ENCODE results near the gene RTL10.
"Not testable (repeated sequence)": the region's sequence is repeated elsewhere in the genome, so short reads cannot be mapped to it uniquely, and the experiment has no call there.

Gene RTL10

DNA sequence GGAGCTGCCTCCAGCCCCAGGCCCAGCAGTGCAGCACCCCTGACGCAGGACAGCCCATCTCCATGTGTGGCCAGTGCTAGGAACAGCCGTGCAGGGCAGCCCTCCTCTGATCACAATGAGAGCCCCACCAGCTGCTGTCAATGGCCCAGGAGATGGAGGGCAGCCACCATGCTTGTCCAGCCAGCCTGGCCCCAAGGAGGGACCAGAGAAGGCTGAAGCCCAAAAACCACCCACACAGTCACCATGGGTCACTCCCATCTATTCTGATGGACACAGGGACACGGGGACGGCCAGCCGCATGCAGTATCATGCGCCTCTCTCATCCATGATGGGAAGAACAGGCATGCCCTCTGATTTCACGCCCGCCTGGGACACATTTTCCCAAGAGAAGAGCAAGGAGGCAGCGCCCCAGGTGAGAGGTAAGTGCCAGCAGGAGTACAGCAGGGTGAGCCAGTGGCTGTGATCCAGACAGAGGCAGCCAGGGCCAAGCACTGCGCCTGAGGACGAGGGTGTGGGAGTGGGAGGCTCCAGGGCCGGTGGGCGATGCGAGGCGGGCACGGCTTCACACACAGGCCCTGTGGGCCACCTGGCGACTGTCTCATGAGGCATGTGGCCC is 33.6 kb upstream of the RTL10 start:
- Histone ChIP-seq H3K4me3 (ENCODE audit: low read depth, low read length) (no peak overlapping the region), H3K36me3 (ENCODE audit: control insufficient read depth, insufficient read depth, low read length) (no peaks in the 10 kb centered on the region), H3K4me1 (ENCODE audit: control insufficient read depth, insufficient read depth, low read length) (peaks cover 25% of the 10 kb centered on the region), H3K9ac (ENCODE audit: low read depth, low read length) (no peak overlapping the region), H3K9me3 (ENCODE audit: control insufficient read depth, insufficient read depth, low read length) (no peaks in the 10 kb centered on the region), H3K27me3 (ENCODE audit: control insufficient read depth, insufficient read depth, low read length) (no peaks in the 10 kb centered on the region; the same call in 1 of the 2 replicates), H3K27ac (ENCODE audit: low read depth, low read length) (no peak overlapping the region)

DNA sequence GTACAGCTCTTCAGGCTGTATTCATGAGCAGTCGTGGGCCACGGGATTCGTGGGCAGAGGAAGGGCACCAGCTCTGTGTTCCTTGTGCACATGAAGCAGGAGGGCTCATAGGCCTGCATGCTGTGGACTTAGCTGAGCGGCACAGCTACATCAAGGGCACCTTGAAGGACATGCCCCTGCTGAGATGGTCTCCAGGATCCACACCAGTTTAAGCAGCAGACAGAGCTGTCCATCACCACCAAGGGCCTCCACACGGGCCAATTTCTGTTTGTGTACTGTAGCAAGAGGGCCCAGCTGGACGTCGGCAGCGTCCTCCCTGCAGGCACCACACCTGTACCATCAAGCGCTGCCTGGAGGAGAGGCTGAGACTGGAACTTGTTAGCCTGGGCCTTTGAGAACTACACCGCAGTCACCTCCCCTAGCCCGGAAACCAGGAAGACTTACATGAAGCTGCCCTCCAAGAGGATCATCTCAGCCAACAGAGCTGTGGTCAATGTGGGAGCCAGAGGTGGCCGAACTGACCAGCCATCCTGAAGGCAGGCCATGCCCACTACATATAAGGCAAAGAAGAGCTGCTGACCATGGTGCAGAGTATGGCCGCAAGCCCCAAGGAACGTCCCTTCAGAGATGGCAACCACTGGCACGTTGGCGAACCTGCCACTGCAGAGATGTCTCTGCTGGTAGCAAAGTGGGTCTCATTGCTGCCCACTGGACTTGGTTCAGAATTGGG is 32.7 kb upstream of the RTL10 start:
- Histone ChIP-seq H3K27ac (ENCODE audit: low read depth, low read length) (no peak overlapping the region), H3K9ac (ENCODE audit: low read depth, low read length) (no peak overlapping the region), H3K27me3 (ENCODE audit: control insufficient read depth, insufficient read depth, low read length) (no peaks in the 10 kb centered on the region; the same call in 1 of the 2 replicates), H3K4me3 (ENCODE audit: low read depth, low read length) (no peak overlapping the region), H3K36me3 (ENCODE audit: control insufficient read depth, insufficient read depth, low read length) (no peaks in the 10 kb centered on the region), H3K4me1 (ENCODE audit: control insufficient read depth, insufficient read depth, low read length) (peaks cover 23% of the 10 kb centered on the region), H3K9me3 (ENCODE audit: control insufficient read depth, insufficient read depth, low read length) (no peaks in the 10 kb centered on the region)

DNA sequence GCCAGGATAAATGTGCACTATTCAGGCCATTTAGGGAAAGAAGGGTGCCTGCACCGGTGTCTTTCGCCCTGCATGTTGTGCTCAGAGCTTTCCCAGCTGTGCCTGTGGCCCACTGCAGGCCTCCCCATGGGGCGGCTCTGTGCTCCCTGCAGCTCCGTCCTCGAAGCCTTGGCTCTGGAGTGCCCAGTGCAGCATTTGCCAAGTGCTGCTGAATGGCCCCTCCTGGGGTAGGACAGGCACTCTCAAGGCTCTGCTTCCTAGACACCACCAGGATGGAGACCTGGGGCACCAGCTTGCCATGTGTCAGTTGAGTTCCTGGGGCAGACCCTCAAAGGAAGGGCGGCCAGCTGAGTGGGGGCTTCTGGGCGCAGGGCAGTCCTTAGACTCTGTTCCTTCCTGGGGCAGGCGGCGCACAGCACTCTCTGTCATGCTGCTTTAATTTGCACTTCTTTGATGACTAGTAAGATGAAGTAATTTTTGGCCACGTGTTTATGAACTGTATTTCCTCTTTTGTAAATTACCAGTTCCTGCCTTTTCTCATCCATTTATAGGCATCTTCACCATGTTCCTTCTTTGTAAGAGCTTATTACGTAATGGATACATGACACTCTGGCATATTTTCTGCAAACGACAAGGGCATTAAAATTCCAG is 32.1 kb upstream of the RTL10 start:
- Histone ChIP-seq H3K4me3 (ENCODE audit: low read depth, low read length) (no peak overlapping the region), H3K36me3 (ENCODE audit: control insufficient read depth, insufficient read depth, low read length) (no peaks in the 10 kb centered on the region), H3K27me3 (ENCODE audit: control insufficient read depth, insufficient read depth, low read length) (no peaks in the 10 kb centered on the region), H3K9ac (ENCODE audit: low read depth, low read length) (no peak overlapping the region), H3K27ac (ENCODE audit: low read depth, low read length) (no peak overlapping the region), H3K9me3 (ENCODE audit: control insufficient read depth, insufficient read depth, low read length) (no peaks in the 10 kb centered on the region), H3K4me1 (ENCODE audit: control insufficient read depth, insufficient read depth, low read length) (peaks cover 23% of the 10 kb centered on the region)

DNA sequence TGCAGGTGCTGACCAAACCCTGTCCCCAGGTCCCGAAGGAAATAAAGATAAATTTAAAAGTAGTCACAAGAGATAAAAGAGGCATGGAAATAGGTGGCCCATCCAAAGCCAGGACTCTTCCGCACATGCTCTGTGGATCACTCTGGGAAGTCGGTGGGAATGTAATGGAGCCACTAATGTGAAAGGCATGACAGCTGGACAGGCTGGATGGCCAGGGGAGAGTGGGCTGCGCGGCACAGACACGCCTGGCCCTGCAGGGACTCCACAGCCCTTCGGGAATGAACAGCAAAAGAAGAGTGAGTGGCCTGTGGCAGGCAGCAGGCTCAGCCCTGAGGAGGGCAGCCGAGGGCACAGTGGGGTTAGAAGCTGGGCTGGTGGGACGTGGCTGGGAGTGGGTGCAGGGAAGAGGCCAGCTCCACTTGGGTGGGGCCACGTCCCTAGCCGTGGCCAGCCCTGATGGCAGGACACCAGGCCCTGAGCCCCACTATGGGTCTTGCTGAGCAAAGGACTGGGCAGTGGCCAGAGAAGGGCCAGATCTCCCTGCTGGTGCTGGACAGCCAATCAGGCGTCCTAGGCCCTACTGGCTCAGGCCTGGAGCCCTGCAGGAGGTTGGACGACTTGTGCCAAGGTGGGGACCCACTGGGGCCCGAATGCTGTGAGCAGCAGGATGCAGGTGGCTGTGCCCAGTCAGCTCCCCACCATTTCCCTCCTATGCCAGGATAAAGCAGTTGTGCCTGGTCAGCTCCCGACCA is 31.3 kb upstream of the RTL10 start:
- no peak overlapping the region for H3K4me3 ChIP-seq (ENCODE audit: low read depth, low read length)
- H3K4me1 ChIP-seq (ENCODE audit: control insufficient read depth, insufficient read depth, low read length) = peaks cover 21% of the 10 kb centered on the region
- H3K9me3 ChIP-seq (ENCODE audit: control insufficient read depth, insufficient read depth, low read length) = no peaks in the 10 kb centered on the region
- H3K27me3 ChIP-seq (ENCODE audit: control insufficient read depth, insufficient read depth, low read length) = no peaks in the 10 kb centered on the region
- no peak overlapping the region for H3K27ac ChIP-seq (ENCODE audit: low read depth, low read length)
- H3K36me3 ChIP-seq (ENCODE audit: control insufficient read depth, insufficient read depth, low read length) = no peaks in the 10 kb centered on the region
- no peak overlapping the region for H3K9ac ChIP-seq (ENCODE audit: low read depth, low read length)

DNA sequence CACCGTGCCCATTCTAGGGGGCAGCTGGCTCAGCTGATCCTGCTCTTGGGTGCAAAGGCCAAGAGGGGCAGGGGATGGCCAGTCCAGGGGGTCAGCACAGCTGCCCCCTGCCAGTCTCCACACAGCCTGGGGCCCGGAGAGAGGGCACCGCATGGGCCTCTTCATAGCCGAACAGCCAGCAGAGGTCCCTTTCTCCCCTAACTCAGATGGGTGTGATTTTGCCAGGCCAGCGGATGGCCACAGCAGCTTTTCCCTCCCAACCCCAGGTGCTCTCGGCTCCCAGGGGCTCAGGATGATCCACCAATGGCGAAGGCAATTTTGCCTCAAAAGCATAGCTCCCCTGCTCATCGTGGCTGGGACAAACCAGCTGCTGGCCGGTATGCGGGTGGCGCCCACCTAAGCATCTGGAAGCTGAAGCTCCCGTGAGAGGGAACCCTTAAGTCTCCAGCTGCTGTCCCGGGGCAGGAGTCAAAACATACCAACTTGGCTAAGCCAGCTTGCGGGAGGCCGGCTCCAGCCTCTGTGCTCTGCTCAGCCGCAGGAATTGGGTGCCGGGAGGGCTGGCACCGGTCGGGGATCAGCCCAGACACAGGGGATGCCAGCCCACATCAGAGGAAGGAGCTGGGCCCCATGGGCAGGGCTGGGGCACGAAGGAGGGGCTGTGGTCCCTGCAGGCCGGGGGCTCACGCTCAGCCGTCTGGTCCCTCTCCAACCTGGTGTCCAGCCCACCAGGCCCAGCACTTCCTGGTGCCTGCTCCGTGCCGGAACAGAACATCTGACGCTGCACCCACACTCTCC is 30.5 kb upstream of the RTL10 start:
- Histone ChIP-seq H3K9me3 (ENCODE audit: control insufficient read depth, insufficient read depth, low read length) (no peaks in the 10 kb centered on the region), H3K9ac (ENCODE audit: low read depth, low read length) (no peak overlapping the region), H3K4me1 (ENCODE audit: control insufficient read depth, insufficient read depth, low read length) (peaks cover 27% of the 10 kb centered on the region), H3K27me3 (ENCODE audit: control insufficient read depth, insufficient read depth, low read length) (no peaks in the 10 kb centered on the region), H3K27ac (ENCODE audit: low read depth, low read length) (no peak overlapping the region), H3K36me3 (ENCODE audit: control insufficient read depth, insufficient read depth, low read length) (no peaks in the 10 kb centered on the region), H3K4me3 (ENCODE audit: low read depth, low read length) (no peak overlapping the region)

DNA sequence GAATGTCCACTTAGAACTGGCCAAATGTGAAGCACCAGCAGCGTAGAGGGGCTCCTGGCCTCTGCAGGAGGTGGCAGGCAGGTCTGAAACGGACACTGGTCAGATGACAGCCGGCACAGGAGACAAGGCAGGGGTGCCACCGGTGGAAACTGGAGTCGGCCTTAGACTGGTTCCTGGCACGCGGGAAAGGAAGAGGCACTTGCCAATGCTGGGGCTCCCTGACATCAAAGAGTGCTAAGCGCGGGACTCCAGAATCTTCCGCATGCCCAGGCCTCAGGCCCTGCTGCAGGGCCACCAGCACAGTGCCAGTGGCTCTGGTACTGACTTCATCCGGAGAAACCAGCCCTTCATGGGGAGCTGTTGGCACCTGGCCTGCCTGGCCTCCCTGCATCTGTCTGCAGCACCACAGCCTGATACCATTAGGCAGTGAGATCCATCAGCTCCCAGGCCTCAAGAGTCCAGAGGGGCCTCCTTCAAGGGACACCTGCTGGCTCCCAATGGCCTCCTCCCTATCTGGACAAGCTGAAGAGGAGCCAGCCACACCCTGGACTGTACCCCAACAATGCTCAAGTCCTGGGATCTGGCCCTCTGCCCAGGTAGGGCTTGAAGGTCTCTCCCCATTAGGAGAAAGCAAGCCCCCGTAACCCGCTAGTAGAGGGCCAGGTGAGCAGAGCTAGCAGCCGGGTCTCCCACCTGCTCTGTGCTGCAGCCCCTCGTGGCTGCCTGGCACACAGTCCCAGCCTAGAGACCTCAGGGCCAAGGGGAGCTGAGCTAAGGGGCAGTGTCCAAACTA is 29.7 kb upstream of the RTL10 start:
- Histone ChIP-seq H3K9ac (ENCODE audit: low read depth, low read length) (no peak overlapping the region), H3K9me3 (ENCODE audit: control insufficient read depth, insufficient read depth, low read length) (no peaks in the 10 kb centered on the region), H3K27me3 (ENCODE audit: control insufficient read depth, insufficient read depth, low read length) (no peaks in the 10 kb centered on the region), H3K36me3 (ENCODE audit: control insufficient read depth, insufficient read depth, low read length) (no peaks in the 10 kb centered on the region), H3K4me1 (ENCODE audit: control insufficient read depth, insufficient read depth, low read length) (peaks cover 26% of the 10 kb centered on the region), H3K4me3 (ENCODE audit: low read depth, low read length) (no peak overlapping the region), H3K27ac (ENCODE audit: low read depth, low read length) (no peak overlapping the region)

DNA sequence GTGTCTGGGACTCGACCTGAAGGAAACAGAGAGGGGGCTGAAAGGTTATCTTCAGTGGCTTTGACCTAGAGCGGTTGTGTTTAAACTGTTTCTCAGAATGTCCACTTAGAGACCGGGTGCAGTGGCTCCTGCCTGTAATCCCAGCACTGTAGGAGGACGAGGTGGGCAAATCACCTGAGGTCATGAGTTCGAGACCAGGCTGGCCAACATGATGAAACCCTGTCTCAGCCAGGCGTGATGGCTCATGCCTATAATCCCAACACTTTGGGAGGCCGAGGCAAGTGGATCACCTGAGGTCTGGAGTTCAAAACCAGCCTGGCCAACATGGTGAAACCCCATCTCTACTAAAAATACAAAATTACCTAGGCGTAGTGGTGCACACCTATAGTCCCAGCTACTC is 28.8 kb upstream of the RTL10 start:
- H3K27ac ChIP-seq (ENCODE audit: low read depth, low read length); H3K9me3 ChIP-seq (ENCODE audit: control insufficient read depth, insufficient read depth, low read length): not testable (repeated sequence)
- H3K4me1 ChIP-seq (ENCODE audit: control insufficient read depth, insufficient read depth, low read length) = peaks cover 30% of the 10 kb centered on the region

DNA sequence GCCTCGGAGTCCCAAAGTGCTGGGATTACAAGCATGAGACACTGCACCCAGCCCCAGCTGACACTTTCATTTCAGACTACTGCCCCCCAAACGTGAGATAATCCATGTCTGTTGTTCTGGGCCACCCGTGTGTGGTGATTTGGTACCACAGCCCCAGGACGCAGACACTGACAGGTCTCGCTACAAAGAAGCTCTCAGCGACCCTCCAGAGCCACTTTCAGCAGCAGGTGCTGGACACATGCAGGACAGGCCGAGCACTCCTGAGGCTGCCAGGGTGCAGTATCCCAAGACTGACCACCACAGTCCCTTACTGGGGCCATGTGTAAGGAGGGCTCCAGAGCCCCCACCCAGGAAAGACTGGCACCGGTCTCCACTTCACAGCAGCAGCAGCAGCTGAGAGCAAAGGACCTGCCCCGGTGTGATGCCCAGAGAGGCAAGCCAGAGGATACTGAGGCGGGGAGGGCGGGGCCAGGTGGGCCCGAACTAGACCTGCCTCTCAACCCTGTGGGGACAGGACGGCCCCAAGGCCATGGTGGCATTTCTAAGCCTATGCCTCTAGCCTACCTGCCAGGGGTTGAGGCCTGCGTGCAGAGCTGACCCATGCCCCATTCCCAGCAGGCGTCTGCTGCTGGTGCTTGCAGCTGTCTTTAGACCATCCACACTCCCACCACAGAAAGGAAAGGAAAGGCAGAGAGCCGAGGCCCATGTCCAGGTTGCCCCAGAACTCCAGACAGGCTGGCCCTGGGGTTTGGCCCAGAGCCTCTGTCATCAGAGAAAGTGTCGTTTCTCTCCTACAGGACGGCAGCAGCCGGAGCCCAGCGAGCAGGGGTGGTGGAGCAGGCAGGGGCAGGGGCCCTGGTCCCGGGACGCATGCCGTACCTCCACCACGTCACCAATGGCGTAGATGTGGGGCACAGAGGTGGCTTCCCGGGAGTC is 28.0 kb upstream of the RTL10 start:
- H3K27me3 ChIP-seq (ENCODE audit: control insufficient read depth, insufficient read depth, low read length) = no peaks in the 10 kb centered on the region
- H3K4me1 ChIP-seq (ENCODE audit: control insufficient read depth, insufficient read depth, low read length) = peaks cover 30% of the 10 kb centered on the region
- peak overlapping the region; percentile 99 for H3K27ac ChIP-seq (ENCODE audit: low read depth, low read length)
- H3K9me3 ChIP-seq (ENCODE audit: control insufficient read depth, insufficient read depth, low read length) = no peaks in the 10 kb centered on the region
- H3K36me3 ChIP-seq (ENCODE audit: control insufficient read depth, insufficient read depth, low read length) = no peaks in the 10 kb centered on the region
- no peak overlapping the region for H3K4me3 ChIP-seq (ENCODE audit: low read depth, low read length)
- H3K9ac ChIP-seq (ENCODE audit: low read depth, low read length) = peak overlapping the region; percentile 84

More for the DNA sequence above, 28.8 kb upstream of the RTL10 start:
- not testable (repeated sequence) for H3K36me3 ChIP-seq (ENCODE audit: control insufficient read depth, insufficient read depth, low read length); H3K9ac ChIP-seq (ENCODE audit: low read depth, low read length); H3K27me3 ChIP-seq (ENCODE audit: control insufficient read depth, insufficient read depth, low read length); H3K4me3 ChIP-seq (ENCODE audit: low read depth, low read length)

DNA sequence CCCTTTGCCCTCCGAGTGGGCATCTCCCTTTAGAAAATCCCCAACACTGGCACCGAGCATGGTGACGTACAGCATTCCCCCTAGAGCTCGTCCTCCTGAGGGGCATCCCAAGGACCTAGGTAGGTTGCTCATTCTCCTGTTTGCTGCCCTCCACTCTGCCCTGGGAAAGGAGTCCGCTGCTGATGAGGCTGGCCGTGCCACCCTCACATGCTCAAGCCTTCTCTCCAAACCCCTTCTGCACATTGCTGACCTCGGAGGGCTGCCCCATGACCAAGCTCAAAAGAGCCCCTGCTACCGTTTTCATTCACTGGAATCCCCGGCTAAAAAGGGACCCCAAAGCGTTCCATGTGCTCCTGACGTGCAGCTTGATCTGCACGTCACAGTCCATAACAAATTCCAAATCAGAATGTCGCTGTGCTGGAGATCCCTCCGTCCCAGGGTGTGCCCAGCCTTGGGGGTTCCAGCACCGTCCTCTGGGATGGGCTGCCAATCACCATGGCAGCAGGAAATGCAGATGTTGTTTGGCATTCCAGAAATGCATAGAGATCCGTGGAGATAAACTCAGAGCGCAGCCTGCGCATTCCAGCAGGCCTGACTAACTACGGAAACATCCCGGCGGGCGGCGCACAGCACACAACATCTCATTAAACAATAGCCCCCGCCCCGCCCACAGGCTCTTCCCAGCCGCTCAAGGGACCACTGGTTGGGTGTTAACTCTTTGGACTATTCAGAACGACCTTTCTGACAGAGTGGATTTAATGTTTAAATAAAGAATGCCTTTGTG is 26.3 kb upstream of the RTL10 start:
- Histone ChIP-seq H3K4me3 (ENCODE audit: low read depth, low read length) (peak overlapping the region; percentile 34; the same call in 1 of the 2 replicates), H3K9ac (ENCODE audit: low read depth, low read length) (peak overlapping the region; percentile 84), H3K36me3 (ENCODE audit: control insufficient read depth, insufficient read depth, low read length) (no peaks in the 10 kb centered on the region), H3K27ac (ENCODE audit: low read depth, low read length) (peak overlapping the region; percentile 99), H3K27me3 (ENCODE audit: control insufficient read depth, insufficient read depth, low read length) (no peaks in the 10 kb centered on the region), H3K9me3 (ENCODE audit: control insufficient read depth, insufficient read depth, low read length) (no peaks in the 10 kb centered on the region), H3K4me1 (ENCODE audit: control insufficient read depth, insufficient read depth, low read length) (peaks cover 30% of the 10 kb centered on the region)
